PC-3 (cell line): Measurements from ENCODE around the gene MTIF3. TPM values are rescaled to one million over a fixed set of nuclear protein-coding genes. Genes with fewer than 3 reads are reported as not detected.

Source experiments
- ATAC-seq: fragments of 200-7000 bp; cut with Tn5 transposase; 2 replicates; pipeline ENCODE4 v1.9.1; 2020; ENCODE audit warnings: mild to moderate bottlenecking, moderate library complexity
- BruUV-seq: library from RNA; stranded (reverse); fragments of 400-500 nt; replicated peaks from 2 replicates; lab custom pipeline; 2021; lab: Mats Ljungman, UMichigan
- CTCF ChIA-PET: fragments of 300-600 bp; sonication (Branson Sonifier 250); formaldehyde crosslinking; loops from one replicate; lab custom pipeline; 2022; ENCODE audit warnings: antibody characterized with exemption; lab: Charles Lee
- POLR2A ChIA-PET: fragments of 300-600 bp; sonication (Branson Sonifier 250); formaldehyde crosslinking; loops from one replicate; lab custom pipeline; 2022; ENCODE audit warnings: antibody characterized with exemption; ENCODE audit not compliant: unreplicated experiment; lab: Charles Lee
- DNase-seq: peaks from one replicate; pipeline ENCODE4 v3.0.0-alpha.2; 2015
- H2AFZ ChIP-seq: fragments of 300-600 bp; sonication (generic); 2 replicates; pipeline ENCODE4 v1.6.0; 2016; ENCODE audit warnings: antibody characterized with exemption, low read length
- H3F3A ChIP-seq: fragments of 300-600 bp; sonication (generic); one replicate; pipeline ENCODE4 v1.6.0; 2017; ENCODE audit warnings: antibody characterized with exemption, low read length, control low read depth, mild to moderate bottlenecking; ENCODE audit not compliant: unreplicated experiment
- H3K27ac ChIP-seq: fragments of 300-600 bp; sonication (generic); 2 replicates; pipeline ENCODE4 v1.5.1; 2016; ENCODE audit warnings: mild to moderate bottlenecking, low read length
- H3K27me3 ChIP-seq: fragments of 300-600 bp; sonication (generic); 2 replicates; pipeline ENCODE4 v1.6.1; 2016; ENCODE audit warnings: low read length, mixed read lengths
- H3K36me3 ChIP-seq: fragments of 300-600 bp; sonication (generic); 2 replicates; pipeline ENCODE4 v1.6.1; 2016; ENCODE audit warnings: low read depth, mixed run types, low read length, mixed read lengths
- H3K4me1 ChIP-seq: fragments of 300-600 bp; sonication (generic); 2 replicates; pipeline ENCODE4 v1.5.1; 2016; ENCODE audit warnings: low read length; ENCODE audit not compliant: insufficient read depth
- H3K4me2 ChIP-seq: fragments of 300-600 bp; sonication (generic); 2 replicates; pipeline ENCODE4 v1.6.0; 2016; ENCODE audit warnings: low read length
- H3K4me3 ChIP-seq: fragments of 300-600 bp; sonication (generic); 2 replicates; pipeline ENCODE4 v1.5.1; 2016; ENCODE audit warnings: mild to moderate bottlenecking, low read length, mixed read lengths
- H3K79me2 ChIP-seq: fragments of 300-600 bp; sonication (generic); 2 replicates; pipeline ENCODE4 v1.6.1; 2017; ENCODE audit warnings: low read length, mixed read lengths
- H3K9ac ChIP-seq: fragments of 300-600 bp; sonication (generic); 2 replicates; pipeline ENCODE4 v1.6.0; 2016; ENCODE audit warnings: mild to moderate bottlenecking, low read length
- H3K9me2 ChIP-seq: fragments of 300-600 bp; sonication (generic); replicated peaks from 2 replicates; pipeline ENCODE4 v1.6.1; 2016; ENCODE audit warnings: mixed run types, low read length, mixed read lengths
- H3K9me3 ChIP-seq: fragments of 300-600 bp; sonication (generic); 2 replicates; pipeline ENCODE4 v1.6.1; 2016; ENCODE audit warnings: low read length, mixed read lengths
- H4K20me1 ChIP-seq: fragments of 300-600 bp; sonication (generic); 2 replicates; pipeline ENCODE4 v1.6.1; 2016; ENCODE audit warnings: low read length, mixed read lengths
- CTCF ChIP-seq: fragments of 300-600 bp; sonication (generic); conservative IDR thresholded peaks from 2 replicates; pipeline ENCODE4 v1.5.1; 2017; ENCODE audit warnings: antibody characterized with exemption, low read depth, mild to moderate bottlenecking, low read length
- EZH2 ChIP-seq: fragments of 300-600 bp; sonication (generic); IDR thresholded peaks from one replicate; pipeline ENCODE4 v1.6.1; 2017; ENCODE audit warnings: antibody characterized with exemption, mild to moderate bottlenecking, low read length; ENCODE audit not compliant: unreplicated experiment
- EZH2phosphoT487 ChIP-seq: fragments of 300-600 bp; sonication (generic); IDR thresholded peaks from 2 replicates; pipeline ENCODE4 v1.6.1; 2018; ENCODE audit warnings: mild to moderate bottlenecking, antibody characterized with exemption, low read length, borderline replicate concordance
- intact Hi-C: fragments of 100-400 bp; cut with micrococcal nuclease; formaldehyde crosslinking; loops from 2 replicates; pipeline ENCODE4 v1.9.0; 2023
- total RNA-seq: library from RNA; depleted of rRNA; stranded (reverse); fragments of >200 nt; gene quantifications from 2 replicates; pipeline ENCODE4 v1.2.3, GENCODE V29; 2014

The MTIF3 gene
- total RNA-seq, 1 experiment from 2014 or later: 43.9 TPM

- Histone ChIP-seq H3K79me2 (peaks cover 54% of the 10 kb centered on the region), H3K27me3 (no peaks in the 10 kb centered on the region), H2AFZ (no peak overlapping the region), H3K4me1 (peaks cover 37% of the 10 kb centered on the region), H3K4me2 (peak overlapping the region; percentile 91), H4K20me1 (no peaks in the 10 kb centered on the region), H3K9me2 (no peaks in the 10 kb centered on the region), H3F3A (peaks cover 6% of the 10 kb centered on the region), H3K36me3 (peaks cover 31% of the 10 kb centered on the region), H3K9me3 (no peaks in the 10 kb centered on the region), H3K4me3 (peak overlapping the region; percentile 69; the same call in 1 of the 2 replicates), H3K9ac (peak overlapping the region; percentile 72), H3K27ac (peak overlapping the region; percentile 78)
- intact Hi-C loops: no loop called here
- ATAC-seq (no peak), DNase-seq (no peak)
- TF ChIP-seq CTCF (no peak), EZH2 (no peak), EZH2phosphoT487 (no peak)
- ChIA-PET CTCF (interaction anchor here (0.7 kb wide), 1 partner anchor 105 kb away, joined by 6 read pairs; no protein-coding TSS in a partner anchor), POLR2A (interaction anchor here (0.5 kb wide), 1 partner anchor 18 kb away, joined by 9 read pairs; no protein-coding TSS in a partner anchor)
- no TSS peak for BruUV-seq
Measured at GRCh38 chr13:27427641-27428040, 22.7 kb downstream of the MTIF3 start.

GRCh38 chr13:27425918-27426630 is 24.3 kb downstream of the MTIF3 start:
- Histone ChIP-seq H4K20me1 (no peaks in the 10 kb centered on the region), H3F3A (peaks cover 6% of the 10 kb centered on the region), H3K4me1 (peaks cover 37% of the 10 kb centered on the region), H3K79me2 (peaks cover 54% of the 10 kb centered on the region), H3K36me3 (peaks cover 27% of the 10 kb centered on the region), H3K4me2 (peak overlapping the region; percentile 91), H2AFZ (peak overlapping the region; percentile 85; the same call in 1 of the 2 replicates), H3K27ac (peak overlapping the region; percentile 78), H3K9me2 (no peaks in the 10 kb centered on the region), H3K9ac (peak overlapping the region; percentile 72), H3K4me3 (peak overlapping the region; percentile 69), H3K9me3 (no peaks in the 10 kb centered on the region), H3K27me3 (no peaks in the 10 kb centered on the region)
- DNase-seq (peak; percentile 87), ATAC-seq (peak; percentile 68)
- CTCF ChIA-PET: interaction anchor here (0.7 to 2.1 kb wide), 2 partner anchors 64 to 193 kb away, joined by 3 to 14 read pairs; no protein-coding TSS in a partner anchor
- POLR2A ChIA-PET: no interaction called here
- BruUV-seq: no TSS peak
- TF ChIP-seq EZH2 (no peak), CTCF (peak; percentile 41)
- intact Hi-C loops: loop anchor here (1.0 kb wide), 2 partner anchors 25 to 52 kb away; no protein-coding TSS in a partner anchor
